Lower leg skin (tissue), 4 donors: Measurements from ENCODE around the gene SDCCAG8. TPM values are rescaled to one million over a fixed set of nuclear protein-coding genes. Genes with fewer than 3 reads are reported as not detected.
A peak's percentile ranks its signal among the peaks of the same experiment; 100 is the strongest.
"Not testable (repeated sequence)": the region's sequence is repeated elsewhere in the genome, so short reads cannot be mapped to it uniquely, and the experiment has no call there.

ENCODE experiments used
- DNase-seq, 2 donors: peaks; one replicate each; pipeline ENCODE4 v3.0.0-alpha.2; 2019; ENCODE audit warnings: low spot score in 2 of 2
- H3K4me3 ChIP-seq: fragments of 200-600 bp; sonication (generic); 2 replicates; pipeline ENCODE4 v1.5.1; 2017; ENCODE audit warnings: mild to moderate bottlenecking, low read depth; ENCODE audit not compliant: poor library complexity, severe bottlenecking
- CTCF ChIP-seq, 3 donors: fragments of 450-650 bp; IDR thresholded peaks; one replicate each; pipeline ENCODE4 v1.5.1; 2016; ENCODE audit warnings: antibody characterized with exemption in 3 of 3, mild to moderate bottlenecking in 3 of 3, moderate library complexity in 2 of 3
- POLR2A ChIP-seq, 2 donors: fragments of 450-650 bp; IDR thresholded peaks; one replicate each; pipeline ENCODE4 v1.6.1; 2016 to 2017; ENCODE audit warnings: antibody characterized with exemption in 2 of 2, mild to moderate bottlenecking in 1 of 2, moderate library complexity in 1 of 2
- WGBS, 2 donors: methylation state at CpG; one replicate each; pipeline ENCODE4 v1.1.5; 2018; 5-methylcytosine and 5-hydroxymethylcytosine counted together
- intact Hi-C: fragments of 100-400 bp; cut with DNase I; formaldehyde crosslinking; loops from one replicate; pipeline ENCODE4 v1.15.0; 2023; ENCODE audit warnings: low total_unique reads
- total RNA-seq, 4 donors: library from RNA; depleted of rRNA; stranded (reverse); fragments of >200 nt; gene quantifications; one replicate each; pipeline ENCODE4 v1.1.0, GENCODE V29; 2016

The SDCCAG8 gene
- total RNA-seq = 10 to 100 TPM; 20.0 to 53.6 (median 48.9) TPM

GRCh38 chr1:243255791-243256512 is at the start of gene SDCCAG8:
SDCCAG8 (plus strand) TSS chr1:243256041; CDS start chr1:243256174, 133 bp downstream.
- WGBS, 2 donors = 1% methylated on average over 24 to 32 of the region's 32 CpGs
- DNase-seq = peak; percentile 99
- H3K4me3 ChIP-seq = peak within 1 kb of the TSS; percentile 78
- intact Hi-C loops = no loop called here
- TF ChIP-seq CTCF (IDR thresholded peaks at IDR 0.05) (no peak), POLR2A (IDR thresholded peaks at IDR 0.05) (peak in 1 of 2 donors; percentile 38)

- 44 to 45% methylated on average over 3 of the region's 3 CpGs for WGBS, 2 donors
- intact Hi-C loops, H3K4me3 ChIP-seq, DNase-seq: not testable (repeated sequence)
Observed at GRCh38 chr1:243211984-243212383, 43.9 kb upstream of the SDCCAG8 start.

DNA sequence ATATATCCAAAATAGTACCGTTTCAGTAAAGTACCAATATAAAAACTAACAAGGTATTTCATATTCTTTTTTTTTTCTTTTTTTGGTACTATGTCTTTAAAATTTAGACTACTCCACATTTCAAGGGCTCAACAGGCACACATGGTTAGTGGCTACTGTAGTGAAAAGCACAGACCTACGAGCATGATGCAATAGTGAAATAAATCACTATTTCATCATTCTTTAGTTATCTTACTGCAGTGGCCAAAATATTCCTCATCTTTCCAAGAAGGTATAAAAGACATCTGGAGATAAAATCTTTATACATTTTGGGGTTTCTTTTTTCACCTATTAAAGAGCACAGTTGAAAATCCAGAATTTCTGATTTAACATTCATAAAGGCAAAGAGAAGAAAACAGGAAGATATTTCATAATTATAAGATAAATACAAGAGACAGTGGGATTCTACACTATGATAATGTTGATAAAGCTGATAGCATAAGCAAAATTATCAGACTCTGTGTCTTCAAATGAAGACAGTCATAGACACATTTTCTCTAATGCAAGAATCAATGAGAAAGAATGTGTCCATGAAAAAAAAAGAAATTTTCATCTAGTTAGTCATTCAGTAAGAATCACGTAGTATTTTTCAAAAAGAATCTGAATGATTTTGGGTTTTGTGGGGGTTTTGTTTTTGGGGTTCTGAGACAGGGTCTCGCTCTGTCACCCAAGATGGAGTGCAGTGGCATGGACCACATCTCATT is 42.6 kb upstream of the SDCCAG8 start:
- WGBS, 2 donors = 71 to 72% methylated on average over 4 of the region's 4 CpGs
- TF ChIP-seq POLR2A (IDR thresholded peaks at IDR 0.05) (no peak), CTCF (IDR thresholded peaks at IDR 0.05) (no peak)
- DNase-seq = no peak
- intact Hi-C loops = no loop called here
- H3K4me3 ChIP-seq = no peak overlapping the region

DNA sequence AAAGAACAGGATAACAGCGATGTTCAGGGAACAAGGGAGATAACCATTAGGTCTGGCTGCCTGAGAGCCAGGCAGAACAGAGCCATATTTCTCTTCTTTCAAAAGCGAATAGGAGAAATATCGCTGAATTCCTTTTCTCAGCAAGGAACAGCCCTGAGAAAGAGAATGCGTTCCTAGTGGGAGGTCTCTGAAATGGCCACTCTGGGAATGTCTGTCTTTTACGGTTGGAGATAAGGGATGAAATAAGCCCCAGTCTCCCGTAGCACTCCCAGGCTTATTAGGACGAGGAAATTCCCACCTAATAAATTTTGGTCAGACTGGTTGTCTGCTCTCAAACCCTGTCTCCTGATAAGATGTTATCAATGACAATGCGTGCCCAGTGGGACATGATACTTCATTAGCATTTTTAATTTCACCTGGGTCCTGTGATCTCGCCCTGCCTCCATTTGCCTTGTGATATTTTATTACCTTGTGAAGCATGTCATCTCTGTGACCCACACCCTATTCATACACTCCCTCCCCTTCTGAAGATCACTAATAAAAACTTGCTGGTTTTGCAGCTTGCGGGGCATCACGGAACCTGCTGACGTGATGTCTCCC is 40.5 kb upstream of the SDCCAG8 start:
- H3K4me3 ChIP-seq, DNase-seq, intact Hi-C loops: not testable (repeated sequence)
- WGBS, 2 donors = 89 to 94% methylated on average over 12 of the region's 12 CpGs

DNA sequence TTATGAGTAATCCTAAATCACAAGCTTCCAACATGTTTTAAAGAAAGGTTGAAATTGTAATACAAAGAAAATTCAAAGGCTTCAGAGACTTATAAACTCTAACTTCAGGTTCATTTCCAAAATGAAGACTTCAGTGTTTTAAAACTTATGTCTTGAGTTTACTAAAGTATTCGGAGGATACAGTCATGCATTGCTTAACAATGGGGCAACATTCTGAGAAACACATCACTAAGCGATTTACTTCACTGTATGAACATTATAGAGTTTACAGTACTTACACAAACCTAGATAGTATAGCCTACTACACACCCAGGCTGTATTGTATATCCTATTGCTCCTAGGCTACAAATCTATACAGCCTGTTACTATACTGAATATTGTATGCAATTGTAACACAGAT is 39.1 kb upstream of the SDCCAG8 start:
- intact Hi-C loops = no loop called here
- 90 to 98% methylated on average over 2 of the region's 2 CpGs for WGBS, 2 donors
- DNase-seq = no peak
- no peak overlapping the region for H3K4me3 ChIP-seq
- TF ChIP-seq CTCF (IDR thresholded peaks at IDR 0.05) = no peak
- no peak for TF ChIP-seq POLR2A (IDR thresholded peaks at IDR 0.05)

DNA sequence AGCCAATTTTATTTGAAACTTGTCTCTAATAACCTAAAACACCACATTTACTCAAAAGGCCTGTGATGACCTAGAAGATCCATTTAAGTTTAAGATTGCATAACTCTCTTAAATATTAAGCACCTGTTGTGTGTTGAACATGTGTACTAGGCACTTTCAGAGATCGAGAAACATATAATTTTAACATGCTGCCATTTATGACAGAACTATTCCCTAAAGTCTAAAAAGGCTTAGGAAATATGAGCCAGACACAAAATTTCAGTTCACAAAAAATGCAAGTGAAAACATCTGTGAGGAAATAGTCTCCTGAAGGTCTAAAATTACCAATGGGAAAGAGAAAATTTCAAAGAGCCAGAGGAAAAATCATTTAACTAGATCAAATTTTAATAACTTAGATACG is 38.5 kb upstream of the SDCCAG8 start:
- 53 to 68% methylated on average over 2 of the region's 2 CpGs for WGBS, 2 donors
- DNase-seq = no peak
- no peak for TF ChIP-seq CTCF (IDR thresholded peaks at IDR 0.05)
- H3K4me3 ChIP-seq = no peak overlapping the region
- intact Hi-C loops = no loop called here
